GM23338 (cell line): Measurements from ENCODE around the gene ZNF284. TPM values are rescaled to one million over a fixed set of nuclear protein-coding genes. Genes with fewer than 3 reads are reported as not detected.

ENCODE experiments used
- ATAC-seq: fragments of 200-7000 bp; cut with Tn5 transposase; 3 replicates; pipeline ENCODE4 v1.9.1; 2020
- DNase-seq: peaks from one replicate; pipeline ENCODE4 v3.0.0-alpha.2; 2015; ENCODE audit warnings: low spot score
- H2AFZ ChIP-seq: fragments of 200-600 bp; sonication (generic); 2 replicates; pipeline ENCODE4 v1.8.0; 2016; ENCODE audit warnings: antibody characterized with exemption, mild to moderate bottlenecking, moderate library complexity
- H3F3A ChIP-seq: fragments of 200-600 bp; sonication (generic); replicated peaks from 2 replicates; pipeline ENCODE4 v1.8.0; 2017; ENCODE audit warnings: antibody characterized with exemption, mixed run types, low read depth
- H3K27ac ChIP-seq: fragments of 200-600 bp; sonication (generic); 2 replicates; pipeline ENCODE4 v1.6.1; 2016; ENCODE audit warnings: low read depth
- H3K27me3 ChIP-seq: fragments of 200-600 bp; sonication (generic); 2 replicates; pipeline ENCODE4 v1.8.0; 2016; ENCODE audit warnings: mild to moderate bottlenecking, mixed run types, moderate library complexity; ENCODE audit not compliant: insufficient read depth
- H3K36me3 ChIP-seq: fragments of 200-600 bp; sonication (generic); 2 replicates; pipeline ENCODE4 v1.8.0; 2016; ENCODE audit warnings: mild to moderate bottlenecking; ENCODE audit not compliant: insufficient read depth
- H3K4me1 ChIP-seq: fragments of 200-600 bp; sonication (generic); 2 replicates; pipeline ENCODE4 v1.8.0; 2016; ENCODE audit warnings: mild to moderate bottlenecking, moderate library complexity; ENCODE audit not compliant: insufficient read depth
- H3K4me2 ChIP-seq: fragments of 200-600 bp; sonication (generic); 2 replicates; pipeline ENCODE4 v1.7.1; 2017; ENCODE audit warnings: mixed run types
- H3K4me3 ChIP-seq: fragments of 200-600 bp; sonication (generic); 2 replicates; pipeline ENCODE4 v1.6.1; 2016; ENCODE audit warnings: mixed run types
- H3K79me2 ChIP-seq: fragments of 200-600 bp; sonication (generic); replicated peaks from 2 replicates; pipeline ENCODE4 v1.8.0; 2017; ENCODE audit warnings: mild to moderate bottlenecking; ENCODE audit not compliant: insufficient read depth
- H3K9me2 ChIP-seq: fragments of 200-600 bp; sonication (generic); 2 replicates; pipeline ENCODE4 v1.8.0; 2017; ENCODE audit not compliant: insufficient read depth
- H4K20me1 ChIP-seq: fragments of 200-600 bp; sonication (generic); replicated peaks from 2 replicates; pipeline ENCODE4 v1.8.0; 2017; ENCODE audit warnings: mild to moderate bottlenecking; ENCODE audit not compliant: insufficient read depth
- H3K27ac Mint-ChIP-seq: 2 replicates; pipeline ENCODE4 v1.8.0; 2020; ENCODE audit warnings: inconsistent platforms, mild to moderate bottlenecking, moderate library complexity, mixed read lengths
- H3K27me3 Mint-ChIP-seq: 3 replicates; pipeline ENCODE4 v1.8.0; 2022; ENCODE audit warnings: low read depth, mild to moderate bottlenecking, moderate library complexity, mixed read lengths, inconsistent platforms; ENCODE audit not compliant: insufficient read depth, poor library complexity
- H3K36me3 Mint-ChIP-seq: 3 replicates; pipeline ENCODE4 v1.8.0; 2021; ENCODE audit warnings: low read depth, mild to moderate bottlenecking, inconsistent platforms, moderate library complexity, mixed read lengths
- H3K4me1 Mint-ChIP-seq: 3 replicates; pipeline ENCODE4 v1.8.0; 2020; ENCODE audit warnings: mild to moderate bottlenecking, inconsistent platforms, mixed read lengths
- H3K4me3 Mint-ChIP-seq: 3 replicates; pipeline ENCODE4 v1.8.0; 2021; ENCODE audit warnings: moderate library complexity, mild to moderate bottlenecking, inconsistent platforms, mixed read lengths
- H3K9me3 Mint-ChIP-seq: 3 replicates; pipeline ENCODE4 v1.8.0; 2020; ENCODE audit warnings: moderate library complexity, mild to moderate bottlenecking, inconsistent platforms, mixed read lengths
- CREB1 ChIP-seq: fragments of 250-450 bp; sonication (Bioruptor Pico); IDR thresholded peaks from 2 replicates; pipeline ENCODE4 v1.5.0; 2020; ENCODE audit warnings: low read depth, mild to moderate bottlenecking, moderate library complexity
- ETS1 ChIP-seq: IDR thresholded peaks from 2 replicates; pipeline ENCODE4 v1.6.1; 2016; ENCODE audit warnings: antibody characterized with exemption
- JUNB ChIP-seq: IDR thresholded peaks from one replicate; pipeline ENCODE4 v1.6.1; 2016; ENCODE audit warnings: antibody characterized with exemption; ENCODE audit not compliant: unreplicated experiment
- NANOG ChIP-seq: IDR thresholded peaks from 2 replicates; pipeline ENCODE4 v1.6.1; 2016; ENCODE audit warnings: antibody characterized with exemption, borderline replicate concordance
- POLR2AphosphoS5 ChIP-seq: IDR thresholded peaks from 2 replicates; pipeline ENCODE4 v1.6.1; 2016; ENCODE audit warnings: antibody characterized with exemption, low read depth
- STAT1 ChIP-seq: IDR thresholded peaks from one replicate; pipeline ENCODE4 v1.6.1; 2016; ENCODE audit warnings: antibody characterized with exemption; ENCODE audit not compliant: unreplicated experiment
- ZNF114 ChIP-seq: fragments of 250-450 bp; sonication (Bioruptor Pico); IDR thresholded peaks from 2 replicates; pipeline ENCODE4 v1.5.0; 2020; ENCODE audit warnings: mild to moderate bottlenecking, moderate library complexity
- ZNF331 ChIP-seq: fragments of 250-450 bp; sonication (Bioruptor Pico); IDR thresholded peaks from 2 replicates; pipeline ENCODE4 v1.5.0; 2020; ENCODE audit warnings: low read depth, mild to moderate bottlenecking, moderate library complexity
- polyA plus RNA-seq: library from polyadenylated mRNA; unstranded; fragments of >200 nt; fragmentation: Nextera tagmentation; extraction: Ambion mirVana; gene quantifications from 2 replicates; pipeline ENCODE4 v1.2.1, GENCODE V29; 2016
- total RNA-seq: library from RNA; depleted of rRNA; stranded (reverse); fragments of >200 nt; shearing (Covaris generic); gene quantifications from 2 replicates; pipeline ENCODE4 v1.2.3, GENCODE V29; 2014
- TF ChIP-seq, protein P1 (sequence below), 2 experiments: fragments of 200-600 bp in 1 of 2; sonication (generic) in 1 of 2; conservative IDR thresholded peaks; 2 replicates each; pipeline versions ENCODE4 v1.5.1 to v1.6.1; 2016 to 2017; ENCODE audit warnings: antibody characterized with exemption in 2 of 2, low read depth in 2 of 2, mild to moderate bottlenecking in 2 of 2, moderate library complexity in 1 of 2
- TF ChIP-seq, protein P2 (sequence below): IDR thresholded peaks from one replicate; pipeline ENCODE4 v1.6.1; 2018; ENCODE audit warnings: antibody characterized with exemption; ENCODE audit not compliant: unreplicated experiment

Gene ZNF284
- total and polyA plus RNA-seq, 2 experiments from 2014 or later = 1.4 to 3.1 TPM

DNA sequence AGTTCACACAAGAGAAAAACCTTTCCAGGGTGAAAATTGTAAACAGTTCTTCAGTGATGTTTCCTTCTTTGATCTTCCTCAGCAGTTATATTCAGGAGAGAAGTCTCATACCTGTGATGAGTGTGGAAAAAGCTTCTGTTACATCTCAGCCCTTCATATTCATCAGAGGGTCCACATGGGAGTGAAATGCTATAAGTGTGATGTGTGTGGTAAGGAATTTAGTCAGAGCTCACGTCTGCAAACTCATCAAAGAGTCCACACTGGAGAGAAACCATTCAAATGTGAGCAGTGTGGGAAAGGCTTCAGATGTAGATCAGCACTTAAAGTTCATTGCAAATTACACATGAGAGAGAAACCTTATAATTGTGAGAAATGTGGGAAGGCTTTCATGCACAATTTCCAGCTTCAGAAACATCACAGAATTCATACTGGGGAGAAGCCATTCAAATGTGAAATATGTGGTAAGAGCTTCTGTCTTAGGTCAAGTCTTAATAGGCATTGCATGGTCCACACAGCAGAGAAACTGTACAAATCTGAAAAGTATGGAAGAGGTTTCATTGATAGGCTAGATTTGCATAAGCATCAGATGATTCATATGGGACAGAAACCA lies 39.9 kb upstream of the ZNF284 start (continued):
- TF ChIP-seq, protein P1, sequence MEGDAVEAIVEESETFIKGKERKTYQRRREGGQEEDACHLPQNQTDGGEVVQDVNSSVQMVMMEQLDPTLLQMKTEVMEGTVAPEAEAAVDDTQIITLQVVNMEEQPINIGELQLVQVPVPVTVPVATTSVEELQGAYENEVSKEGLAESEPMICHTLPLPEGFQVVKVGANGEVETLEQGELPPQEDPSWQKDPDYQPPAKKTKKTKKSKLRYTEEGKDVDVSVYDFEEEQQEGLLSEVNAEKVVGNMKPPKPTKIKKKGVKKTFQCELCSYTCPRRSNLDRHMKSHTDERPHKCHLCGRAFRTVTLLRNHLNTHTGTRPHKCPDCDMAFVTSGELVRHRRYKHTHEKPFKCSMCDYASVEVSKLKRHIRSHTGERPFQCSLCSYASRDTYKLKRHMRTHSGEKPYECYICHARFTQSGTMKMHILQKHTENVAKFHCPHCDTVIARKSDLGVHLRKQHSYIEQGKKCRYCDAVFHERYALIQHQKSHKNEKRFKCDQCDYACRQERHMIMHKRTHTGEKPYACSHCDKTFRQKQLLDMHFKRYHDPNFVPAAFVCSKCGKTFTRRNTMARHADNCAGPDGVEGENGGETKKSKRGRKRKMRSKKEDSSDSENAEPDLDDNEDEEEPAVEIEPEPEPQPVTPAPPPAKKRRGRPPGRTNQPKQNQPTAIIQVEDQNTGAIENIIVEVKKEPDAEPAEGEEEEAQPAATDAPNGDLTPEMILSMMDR (conservative IDR thresholded peaks at IDR 0.05; ENCODE audit: low read depth in 2 of 2) = no peak
- no peak for TF ChIP-seq CREB1 (CRISPR knock-in tag)
- no peak for TF ChIP-seq ETS1
- TF ChIP-seq, protein P2, sequence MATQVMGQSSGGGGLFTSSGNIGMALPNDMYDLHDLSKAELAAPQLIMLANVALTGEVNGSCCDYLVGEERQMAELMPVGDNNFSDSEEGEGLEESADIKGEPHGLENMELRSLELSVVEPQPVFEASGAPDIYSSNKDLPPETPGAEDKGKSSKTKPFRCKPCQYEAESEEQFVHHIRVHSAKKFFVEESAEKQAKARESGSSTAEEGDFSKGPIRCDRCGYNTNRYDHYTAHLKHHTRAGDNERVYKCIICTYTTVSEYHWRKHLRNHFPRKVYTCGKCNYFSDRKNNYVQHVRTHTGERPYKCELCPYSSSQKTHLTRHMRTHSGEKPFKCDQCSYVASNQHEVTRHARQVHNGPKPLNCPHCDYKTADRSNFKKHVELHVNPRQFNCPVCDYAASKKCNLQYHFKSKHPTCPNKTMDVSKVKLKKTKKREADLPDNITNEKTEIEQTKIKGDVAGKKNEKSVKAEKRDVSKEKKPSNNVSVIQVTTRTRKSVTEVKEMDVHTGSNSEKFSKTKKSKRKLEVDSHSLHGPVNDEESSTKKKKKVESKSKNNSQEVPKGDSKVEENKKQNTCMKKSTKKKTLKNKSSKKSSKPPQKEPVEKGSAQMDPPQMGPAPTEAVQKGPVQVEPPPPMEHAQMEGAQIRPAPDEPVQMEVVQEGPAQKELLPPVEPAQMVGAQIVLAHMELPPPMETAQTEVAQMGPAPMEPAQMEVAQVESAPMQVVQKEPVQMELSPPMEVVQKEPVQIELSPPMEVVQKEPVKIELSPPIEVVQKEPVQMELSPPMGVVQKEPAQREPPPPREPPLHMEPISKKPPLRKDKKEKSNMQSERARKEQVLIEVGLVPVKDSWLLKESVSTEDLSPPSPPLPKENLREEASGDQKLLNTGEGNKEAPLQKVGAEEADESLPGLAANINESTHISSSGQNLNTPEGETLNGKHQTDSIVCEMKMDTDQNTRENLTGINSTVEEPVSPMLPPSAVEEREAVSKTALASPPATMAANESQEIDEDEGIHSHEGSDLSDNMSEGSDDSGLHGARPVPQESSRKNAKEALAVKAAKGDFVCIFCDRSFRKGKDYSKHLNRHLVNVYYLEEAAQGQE = no peak

DNA sequence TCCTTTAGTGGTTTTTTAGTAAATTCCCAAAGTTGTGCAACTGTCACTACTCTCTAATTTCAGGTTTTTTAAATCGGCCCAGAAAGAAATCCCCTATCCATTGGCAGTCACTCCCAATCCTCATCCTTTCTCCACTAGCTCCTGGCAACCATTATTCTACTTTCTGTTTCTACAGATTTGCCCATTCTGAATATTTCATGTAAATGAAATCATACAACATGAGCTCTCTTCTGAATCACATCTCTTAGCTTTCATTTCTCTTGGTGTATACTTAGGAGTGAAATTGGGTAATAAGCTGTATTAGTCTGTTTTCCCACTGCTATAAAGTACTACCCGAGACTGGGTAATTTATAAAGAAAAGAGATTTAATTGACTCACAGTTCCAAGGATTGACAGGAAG lies 29.8 kb upstream of the ZNF284 start:
- H3K4me2 ChIP-seq = no peak overlapping the region
- H3K36me3 ChIP-seq = no peaks in the 10 kb centered on the region
- Mint-ChIP-seq H3K4me3 (no peak overlapping the region), H3K4me1 (no peaks in the 10 kb centered on the region), H3K9me3 (peaks cover 53% of the 10 kb centered on the region), H3K27me3 (peaks cover 2% of the 10 kb centered on the region), H3K36me3 (no peaks in the 10 kb centered on the region), H3K27ac (no peak overlapping the region)
- H3K9me2 ChIP-seq = no peaks in the 10 kb centered on the region
- no peaks in the 10 kb centered on the region for H4K20me1 ChIP-seq
- H2AFZ ChIP-seq = no peak overlapping the region
- DNase-seq (no peak), ATAC-seq (no peak)
- no peaks in the 10 kb centered on the region for H3F3A ChIP-seq
- no peaks in the 10 kb centered on the region for H3K79me2 ChIP-seq
- no peak overlapping the region for H3K27ac ChIP-seq
- H3K27me3 ChIP-seq = no peaks in the 10 kb centered on the region; the same call in 1 of the 2 replicates
- H3K4me1 ChIP-seq = no peaks in the 10 kb centered on the region
- no peak overlapping the region for H3K4me3 ChIP-seq
- TF ChIP-seq JUNB (no peak), NANOG (no peak), STAT1 (no peak), ZNF114 (CRISPR knock-in tag) (no peak), ZNF331 (CRISPR knock-in tag) (no peak), POLR2AphosphoS5 (no peak), CREB1 (CRISPR knock-in tag) (no peak)
- TF ChIP-seq, protein P1 (conservative IDR thresholded peaks at IDR 0.05; ENCODE audit: low read depth in 2 of 2) = no peak
- TF ChIP-seq, protein P2 = no peak
